Activated CD8-positive, alpha-beta T cell treated with anti-CD3 and anti-CD28 coated beads for 36 hours (primary cell): ENCODE results near the gene NMS. TPM values are rescaled to one million over a fixed set of nuclear protein-coding genes. Genes with fewer than 3 reads are reported as not detected.

Experiments
- ATAC-seq: fragments of 200-7000 bp; cut with Tn5 transposase; one replicate; pipeline ENCODE4 v1.10.0; 2021; ENCODE audit warnings: mild to moderate bottlenecking, moderate library complexity
- CTCF ChIA-PET: fragments of 350-600 bp; sonication (Branson Sonifier 250); formaldehyde crosslinking; loops from one replicate; lab custom pipeline; 2021; ENCODE audit warnings: antibody characterized with exemption; lab: Charles Lee
- POLR2A ChIA-PET: fragments of 350-600 bp; sonication (Branson Sonifier 250); formaldehyde crosslinking; loops from one replicate; lab custom pipeline; 2021; ENCODE audit warnings: antibody characterized with exemption; lab: Charles Lee
- DNase-seq: peaks from one replicate; pipeline ENCODE4 v3.0.0-alpha.2; 2020
- H3K27ac Mint-ChIP-seq: one replicate; pipeline ENCODE4 v1.8.0; 2021; ENCODE audit warnings: mild to moderate bottlenecking, mixed read lengths
- H3K27me3 Mint-ChIP-seq: one replicate; pipeline ENCODE4 v1.8.0; 2021; ENCODE audit warnings: mixed read lengths
- H3K36me3 Mint-ChIP-seq: one replicate; pipeline ENCODE4 v1.8.0; 2021; ENCODE audit warnings: low read depth, mixed read lengths
- H3K4me1 Mint-ChIP-seq: one replicate; pipeline ENCODE4 v1.8.0; 2021; ENCODE audit warnings: low read depth, mixed read lengths
- H3K4me3 Mint-ChIP-seq: one replicate; pipeline ENCODE4 v1.8.0; 2021; ENCODE audit warnings: mild to moderate bottlenecking, moderate library complexity, mixed read lengths
- H3K9me3 Mint-ChIP-seq: one replicate; pipeline ENCODE4 v1.8.0; 2021; ENCODE audit warnings: mixed read lengths
- intact Hi-C: fragments of 100-400 bp; cut with micrococcal nuclease; formaldehyde crosslinking; loops from one replicate; pipeline ENCODE4 v1.10.0; 2022
- total RNA-seq, 2 experiments: library from RNA; stranded (reverse); gene quantifications; one replicate each; pipeline ENCODE4 v1.2.3, GENCODE V29; 2021
- TF ChIP-seq, protein P1 (sequence below): fragments of 200-600 bp; IDR thresholded peaks from one replicate; pipeline ENCODE4 v1.8.0; 2022; ENCODE audit warnings: antibody characterized with exemption, mild to moderate bottlenecking

Gene NMS
- not detected for total RNA-seq

- Mint-ChIP-seq H3K36me3 (no peaks in the 10 kb centered on the region), H3K4me3 (no peak within 1 kb of the TSS), H3K27ac (no peak within 1 kb of the TSS), H3K9me3 (no peaks in the 10 kb centered on the region), H3K4me1 (no peaks in the 10 kb centered on the region), H3K27me3 (peaks cover 25% of the 10 kb centered on the region)
- POLR2A ChIA-PET = interaction anchor here (0.6 kb wide), 1 partner anchor 28 kb away, joined by 3 read pairs; no protein-coding TSS in a partner anchor
- intact Hi-C loops = no loop called here
- TF ChIP-seq, protein P1, sequence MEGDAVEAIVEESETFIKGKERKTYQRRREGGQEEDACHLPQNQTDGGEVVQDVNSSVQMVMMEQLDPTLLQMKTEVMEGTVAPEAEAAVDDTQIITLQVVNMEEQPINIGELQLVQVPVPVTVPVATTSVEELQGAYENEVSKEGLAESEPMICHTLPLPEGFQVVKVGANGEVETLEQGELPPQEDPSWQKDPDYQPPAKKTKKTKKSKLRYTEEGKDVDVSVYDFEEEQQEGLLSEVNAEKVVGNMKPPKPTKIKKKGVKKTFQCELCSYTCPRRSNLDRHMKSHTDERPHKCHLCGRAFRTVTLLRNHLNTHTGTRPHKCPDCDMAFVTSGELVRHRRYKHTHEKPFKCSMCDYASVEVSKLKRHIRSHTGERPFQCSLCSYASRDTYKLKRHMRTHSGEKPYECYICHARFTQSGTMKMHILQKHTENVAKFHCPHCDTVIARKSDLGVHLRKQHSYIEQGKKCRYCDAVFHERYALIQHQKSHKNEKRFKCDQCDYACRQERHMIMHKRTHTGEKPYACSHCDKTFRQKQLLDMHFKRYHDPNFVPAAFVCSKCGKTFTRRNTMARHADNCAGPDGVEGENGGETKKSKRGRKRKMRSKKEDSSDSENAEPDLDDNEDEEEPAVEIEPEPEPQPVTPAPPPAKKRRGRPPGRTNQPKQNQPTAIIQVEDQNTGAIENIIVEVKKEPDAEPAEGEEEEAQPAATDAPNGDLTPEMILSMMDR = no peak
- CTCF ChIA-PET = interaction anchor here (0.7 kb wide), 1 partner anchor 9 kb away, joined by 4 read pairs; no protein-coding TSS in a partner anchor
- ATAC-seq (no peak), DNase-seq (no peak)
These were observed at the start of gene NMS for GRCh38 chr2:100470182-100470581. Gene NMS, plus strand, starts transcription at chr2:100470482. Its CDS starts 7 bp downstream, at chr2:100470489.

GRCh38 chr2:100422320-100423055, 47.8 kb upstream of the NMS start:
- Mint-ChIP-seq H3K36me3 (no peaks in the 10 kb centered on the region), H3K27me3 (peaks cover 2% of the 10 kb centered on the region), H3K27ac (no peak overlapping the region), H3K4me1 (peaks cover 8% of the 10 kb centered on the region), H3K4me3 (no peak overlapping the region), H3K9me3 (peaks cover 1% of the 10 kb centered on the region)
- ChIA-PET POLR2A (no interaction called here), CTCF (interaction anchor here (1.0 to 1.4 kb wide), 4 partner anchors 11 to 160 kb away, joined by 3 to 4 read pairs (median 4); no protein-coding TSS in a partner anchor)
- TF ChIP-seq, protein P1 = no peak
- intact Hi-C loops = no loop called here
- ATAC-seq (no peak), DNase-seq (no peak)

- POLR2A ChIA-PET = no interaction called here
- ATAC-seq = no peak
- no peaks in the 10 kb centered on the region for H3K36me3 Mint-ChIP-seq
- TF ChIP-seq, protein P1 = no peak
- CTCF ChIA-PET = interaction anchor here (1.4 kb wide), 1 partner anchor 10 kb away, joined by 3 read pairs; no protein-coding TSS in a partner anchor
- H3K27me3 Mint-ChIP-seq = peaks cover 2% of the 10 kb centered on the region
- H3K4me1 Mint-ChIP-seq = peaks cover 3% of the 10 kb centered on the region
- no peak for DNase-seq
- H3K27ac Mint-ChIP-seq = no peak overlapping the region
- H3K9me3 Mint-ChIP-seq = peaks cover 1% of the 10 kb centered on the region
- H3K4me3 Mint-ChIP-seq = no peak overlapping the region
- intact Hi-C loops = no loop called here
These were observed 46.7 kb upstream of the NMS start for GRCh38 chr2:100423631-100424030.

- intact Hi-C loops = no loop called here
- H3K36me3 Mint-ChIP-seq = no peaks in the 10 kb centered on the region
- TF ChIP-seq, protein P1 = no peak
- peaks cover 3% of the 10 kb centered on the region for H3K4me1 Mint-ChIP-seq
- POLR2A ChIA-PET = no interaction called here
- no peak overlapping the region for H3K4me3 Mint-ChIP-seq
- peaks cover 3% of the 10 kb centered on the region for H3K9me3 Mint-ChIP-seq
- ATAC-seq (no peak), DNase-seq (no peak)
- CTCF ChIA-PET = no interaction called here
- peaks cover 5% of the 10 kb centered on the region for H3K27me3 Mint-ChIP-seq
- H3K27ac Mint-ChIP-seq = no peak overlapping the region
These were observed 45.9 kb upstream of the NMS start for GRCh38 chr2:100424277-100424875.

DNA sequence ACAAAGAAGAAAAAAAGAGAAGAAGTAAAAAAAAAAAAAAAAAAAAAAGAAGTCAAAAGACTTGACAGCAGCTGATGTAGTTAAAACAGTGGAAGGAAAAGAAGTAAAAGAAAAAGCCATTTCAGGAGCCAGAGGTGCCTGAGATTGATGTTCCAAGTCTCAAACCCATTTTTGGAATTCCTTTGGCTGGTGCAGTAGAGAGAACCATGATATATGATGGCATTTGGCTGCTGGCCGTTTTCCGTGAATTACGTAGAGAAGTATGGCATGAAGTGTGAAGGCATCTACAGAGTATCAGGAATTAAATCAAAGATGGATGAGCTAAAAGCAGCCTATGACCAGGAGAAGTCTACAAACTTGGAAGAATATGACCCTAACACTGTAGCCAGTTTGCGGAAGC, 45.2 kb upstream of the NMS start:
- ATAC-seq = no peak
- TF ChIP-seq, protein P1 = no peak
- POLR2A ChIA-PET = no interaction called here
- CTCF ChIA-PET = interaction anchor here (1.5 kb wide), 1 partner anchor 163 kb away, joined by 5 read pairs; no protein-coding TSS in a partner anchor
- no peak for DNase-seq
- Mint-ChIP-seq H3K27me3 (peaks cover 6% of the 10 kb centered on the region), H3K4me1 (peaks cover 3% of the 10 kb centered on the region), H3K4me3 (no peak overlapping the region), H3K36me3 (no peaks in the 10 kb centered on the region), H3K27ac (no peak overlapping the region), H3K9me3 (peaks cover 3% of the 10 kb centered on the region)
- intact Hi-C loops = no loop called here
